HEK293 (cell line): ENCODE results near the gene DCHS2.

Source experiments
- CTCF ChIA-PET: fragments of 350-600 bp; formaldehyde crosslinking; extraction: SDS; loops from one replicate; lab custom pipeline; 2021; ENCODE audit warnings: antibody characterized with exemption; lab: Yijun Ruan, JAX
- POLR2A ChIA-PET: fragments of 300-600 bp; formaldehyde crosslinking; extraction: SDS; loops from one replicate; lab custom pipeline; 2020; ENCODE audit warnings: antibody characterized with exemption, inconsistent platforms; lab: Yijun Ruan, JAX
- H3K27ac ChIP-seq: fragments of 200-500 bp; sonication (Bioruptor generic); 2 replicates; pipeline ENCODE4 v1.5.1; 2014; ENCODE audit warnings: low read depth, low read length, control low read depth, inconsistent platforms; ENCODE audit errors: extremely low read depth
- H3K36me3 ChIP-seq, 2 experiments: fragments of 200-500 bp in 1 of 2; sonication (Bioruptor generic) in 1 of 2; 1 replicate in 1 of 2; 2 replicates in 1 of 2; pipeline ENCODE4 v1.5.1; 2014 to 2017; ENCODE audit warnings: inconsistent platforms in 2 of 2, low read length in 2 of 2; ENCODE audit not compliant: control insufficient read depth in 2 of 2, insufficient read depth in 1 of 2
- H3K4me1 ChIP-seq: fragments of 200-500 bp; sonication (Bioruptor generic); 2 replicates; pipeline ENCODE4 v1.5.1; 2014; ENCODE audit warnings: mild to moderate bottlenecking, low read length, inconsistent platforms; ENCODE audit not compliant: control insufficient read depth, insufficient read depth
- H3K4me3 ChIP-seq: 2 replicates; pipeline ENCODE4 v1.5.1; 2011; ENCODE audit warnings: low read depth, mild to moderate bottlenecking, control low read depth, low read length, moderate library complexity
- H3K9me3 ChIP-seq: fragments of 200-500 bp; sonication (Bioruptor generic); 2 replicates; pipeline ENCODE4 v1.5.1; 2014; ENCODE audit warnings: low read depth, low read length, inconsistent platforms; ENCODE audit not compliant: control insufficient read depth, insufficient read depth
- BCL11B ChIP-seq: fragments of 450-650 bp; formaldehyde crosslinking; IDR thresholded peaks from 2 replicates; pipeline ENCODE4 v1.5.1; 2016; ENCODE audit warnings: low read depth, missing biosample characterization, missing genetic modification characterization
- GLIS1 ChIP-seq: fragments of 450-650 bp; formaldehyde crosslinking; IDR thresholded peaks from 2 replicates; pipeline ENCODE4 v1.5.1; 2016; ENCODE audit warnings: missing biosample characterization, missing genetic modification characterization
- KLF16 ChIP-seq: fragments of 450-650 bp; formaldehyde crosslinking; IDR thresholded peaks from 2 replicates; pipeline ENCODE4 v1.5.1; 2017; ENCODE audit warnings: missing biosample characterization, missing genetic modification characterization
- KLF17 ChIP-seq: fragments of 450-650 bp; formaldehyde crosslinking; IDR thresholded peaks from 2 replicates; pipeline ENCODE4 v1.5.1; 2016; ENCODE audit warnings: missing biosample characterization, missing genetic modification characterization
- KLF7 ChIP-seq: fragments of 450-650 bp; formaldehyde crosslinking; IDR thresholded peaks from 2 replicates; pipeline ENCODE4 v1.5.1; 2016; ENCODE audit warnings: missing biosample characterization, missing genetic modification characterization, borderline replicate concordance
- REPIN1 ChIP-seq: fragments of 450-650 bp; formaldehyde crosslinking; IDR thresholded peaks from 2 replicates; pipeline ENCODE4 v1.5.1; 2017; ENCODE audit warnings: missing biosample characterization, missing genetic modification characterization, low read depth
- YY2 ChIP-seq: fragments of 450-650 bp; formaldehyde crosslinking; IDR thresholded peaks from 2 replicates; pipeline ENCODE4 v1.5.1; 2016; ENCODE audit warnings: missing biosample characterization, missing genetic modification characterization
- ZBTB10 ChIP-seq: fragments of 450-650 bp; formaldehyde crosslinking; IDR thresholded peaks from 2 replicates; pipeline ENCODE4 v1.5.1; 2016; ENCODE audit warnings: missing biosample characterization, missing genetic modification characterization
- ZBTB20 ChIP-seq: fragments of 450-650 bp; formaldehyde crosslinking; IDR thresholded peaks from 2 replicates; pipeline ENCODE4 v1.5.1; 2016; ENCODE audit warnings: missing biosample characterization, missing genetic modification characterization
- ZBTB21 ChIP-seq: fragments of 450-650 bp; formaldehyde crosslinking; IDR thresholded peaks from 2 replicates; pipeline ENCODE4 v1.5.1; 2017; ENCODE audit warnings: missing biosample characterization, missing genetic modification characterization
- ZBTB44 ChIP-seq: fragments of 450-650 bp; IDR thresholded peaks from 2 replicates; pipeline ENCODE4 v1.5.1; 2018; ENCODE audit warnings: missing biosample characterization, mild to moderate bottlenecking, missing genetic modification characterization
- ZFP69B ChIP-seq: fragments of 450-650 bp; formaldehyde crosslinking; IDR thresholded peaks from 2 replicates; pipeline ENCODE4 v1.5.1; 2016; ENCODE audit warnings: missing biosample characterization, missing genetic modification characterization
- ZIC2 ChIP-seq: fragments of 450-650 bp; formaldehyde crosslinking; IDR thresholded peaks from 2 replicates; pipeline ENCODE4 v1.5.1; 2016; ENCODE audit warnings: missing biosample characterization, missing genetic modification characterization
- ZNF138 ChIP-seq: fragments of 450-650 bp; formaldehyde crosslinking; IDR thresholded peaks from 2 replicates; pipeline ENCODE4 v1.5.1; 2016; ENCODE audit warnings: missing biosample characterization, missing genetic modification characterization, borderline replicate concordance
- ZNF157 ChIP-seq: fragments of 450-650 bp; formaldehyde crosslinking; IDR thresholded peaks from 2 replicates; pipeline ENCODE4 v1.5.1; 2016; ENCODE audit warnings: missing biosample characterization, missing genetic modification characterization
- ZNF175 ChIP-seq: fragments of 450-650 bp; formaldehyde crosslinking; IDR thresholded peaks from 2 replicates; pipeline ENCODE4 v1.5.1; 2016; ENCODE audit warnings: missing biosample characterization, missing genetic modification characterization
- ZNF2 ChIP-seq: fragments of 450-650 bp; formaldehyde crosslinking; IDR thresholded peaks from 2 replicates; pipeline ENCODE4 v1.5.1; 2016; ENCODE audit warnings: missing biosample characterization, missing genetic modification characterization
- ZNF221 ChIP-seq: fragments of 450-650 bp; formaldehyde crosslinking; IDR thresholded peaks from 2 replicates; pipeline ENCODE4 v1.5.1; 2017; ENCODE audit warnings: missing biosample characterization, missing genetic modification characterization, borderline replicate concordance
- ZNF239 ChIP-seq: fragments of 450-650 bp; formaldehyde crosslinking; IDR thresholded peaks from 2 replicates; pipeline ENCODE4 v1.5.1; 2016; ENCODE audit warnings: missing biosample characterization, missing genetic modification characterization
- ZNF248 ChIP-seq: fragments of 450-650 bp; formaldehyde crosslinking; IDR thresholded peaks from 2 replicates; pipeline ENCODE4 v1.5.1; 2017; ENCODE audit warnings: missing biosample characterization, missing genetic modification characterization
- ZNF335 ChIP-seq: fragments of 450-650 bp; formaldehyde crosslinking; conservative IDR thresholded peaks from 2 replicates; pipeline ENCODE4 v1.5.1; 2016; ENCODE audit warnings: missing biosample characterization, missing genetic modification characterization
- ZNF530 ChIP-seq: fragments of 450-650 bp; formaldehyde crosslinking; IDR thresholded peaks from 2 replicates; pipeline ENCODE4 v1.5.1; 2016; ENCODE audit warnings: low read depth, missing biosample characterization, missing genetic modification characterization
- ZNF555 ChIP-seq: fragments of 450-650 bp; formaldehyde crosslinking; conservative IDR thresholded peaks from 2 replicates; pipeline ENCODE4 v1.5.1; 2017; ENCODE audit warnings: missing biosample characterization, mild to moderate bottlenecking, missing genetic modification characterization, inconsistent platforms
- ZNF600 ChIP-seq: fragments of 450-650 bp; formaldehyde crosslinking; IDR thresholded peaks from 2 replicates; pipeline ENCODE4 v1.5.1; 2016; ENCODE audit warnings: missing biosample characterization, missing genetic modification characterization
- ZNF658 ChIP-seq: fragments of 450-650 bp; formaldehyde crosslinking; IDR thresholded peaks from 2 replicates; pipeline ENCODE4; 2016; ENCODE audit warnings: missing biosample characterization, missing genetic modification characterization
- ZNF664 ChIP-seq: fragments of 450-650 bp; formaldehyde crosslinking; IDR thresholded peaks from 2 replicates; pipeline ENCODE4 v1.5.1; 2016; ENCODE audit warnings: missing biosample characterization, missing genetic modification characterization
- ZNF76 ChIP-seq: fragments of 450-650 bp; formaldehyde crosslinking; IDR thresholded peaks from 2 replicates; pipeline ENCODE4; 2016; ENCODE audit warnings: low read depth, missing biosample characterization, missing genetic modification characterization, borderline replicate concordance
- TF ChIP-seq, protein P1 (sequence below): fragments of 450-650 bp; formaldehyde crosslinking; IDR thresholded peaks from 2 replicates; pipeline ENCODE4 v1.5.1; 2016; ENCODE audit warnings: missing biosample characterization, missing genetic modification characterization
- TF ChIP-seq, protein P2 (sequence below): fragments of 450-650 bp; formaldehyde crosslinking; IDR thresholded peaks from 2 replicates; pipeline ENCODE4 v1.5.1; 2016; ENCODE audit warnings: missing biosample characterization, missing genetic modification characterization
- TF ChIP-seq, protein P3 (sequence below): fragments of 450-650 bp; formaldehyde crosslinking; IDR thresholded peaks from 2 replicates; pipeline ENCODE4 v1.5.1; 2016; ENCODE audit warnings: missing biosample characterization, missing genetic modification characterization

DCHS2 gene

DNA sequence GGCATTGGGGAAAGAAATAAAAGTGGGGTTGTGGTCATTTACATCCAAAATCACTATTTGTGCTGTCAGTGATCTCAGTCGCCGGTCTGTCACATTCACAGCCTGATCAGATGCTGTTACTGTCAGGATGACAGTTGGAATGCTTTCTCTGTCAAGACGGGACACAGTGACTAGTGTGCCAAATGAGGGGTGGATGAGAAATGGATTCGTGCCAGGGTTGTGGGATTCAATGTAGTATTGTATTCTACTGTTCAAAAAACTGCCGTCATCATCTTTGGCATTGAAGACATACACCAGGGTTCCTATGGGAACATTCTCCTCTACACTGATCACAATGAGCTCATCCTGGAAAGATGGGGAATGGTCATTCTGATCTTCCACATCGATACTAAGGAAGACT is 171.1 kb downstream of the DCHS2 start:
- CTCF ChIA-PET: no interaction called here
- Histone ChIP-seq H3K27ac (no peak overlapping the region), H3K4me3 (no peak overlapping the region)
- no peak for TF ChIP-seq ZNF157 (tag by site-specific recombination)
- TF ChIP-seq ZNF658 (tag by site-specific recombination): no peak
- no peak for TF ChIP-seq ZBTB21 (tag by site-specific recombination)
- TF ChIP-seq ZFP69B (tag by site-specific recombination): no peak
- TF ChIP-seq KLF16: no peak
- TF ChIP-seq ZNF221: no peak
- TF ChIP-seq, protein P1, sequence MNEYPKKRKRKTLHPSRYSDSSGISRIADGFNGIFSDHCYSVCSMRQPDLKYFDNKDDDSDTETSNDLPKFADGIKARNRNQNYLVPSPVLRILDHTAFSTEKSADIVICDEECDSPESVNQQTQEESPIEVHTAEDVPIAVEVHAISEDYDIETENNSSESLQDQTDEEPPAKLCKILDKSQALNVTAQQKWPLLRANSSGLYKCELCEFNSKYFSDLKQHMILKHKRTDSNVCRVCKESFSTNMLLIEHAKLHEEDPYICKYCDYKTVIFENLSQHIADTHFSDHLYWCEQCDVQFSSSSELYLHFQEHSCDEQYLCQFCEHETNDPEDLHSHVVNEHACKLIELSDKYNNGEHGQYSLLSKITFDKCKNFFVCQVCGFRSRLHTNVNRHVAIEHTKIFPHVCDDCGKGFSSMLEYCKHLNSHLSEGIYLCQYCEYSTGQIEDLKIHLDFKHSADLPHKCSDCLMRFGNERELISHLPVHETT (tag by site-specific recombination): no peak
- no peak for TF ChIP-seq ZNF138 (tag by site-specific recombination)
- no peak for TF ChIP-seq ZBTB44 (tag by site-specific recombination)
- no peak for TF ChIP-seq ZNF239 (tag by site-specific recombination)
- no peak for TF ChIP-seq ZNF335 (tag by site-specific recombination)
- no peak for TF ChIP-seq ZNF175 (tag by site-specific recombination)
- TF ChIP-seq ZBTB10 (tag by site-specific recombination): no peak
- TF ChIP-seq ZNF2 (tag by site-specific recombination): no peak
- TF ChIP-seq ZNF76 (tag by site-specific recombination): no peak
- no peak for TF ChIP-seq BCL11B
- TF ChIP-seq ZNF248 (tag by site-specific recombination): no peak
- TF ChIP-seq, all 188 proteins: peak for 0
- Histone ChIP-seq H3K36me3 (no peaks in the 10 kb centered on the region), H3K4me1 (no peaks in the 10 kb centered on the region), H3K9me3 (no peaks in the 10 kb centered on the region)
- POLR2A ChIA-PET: no interaction called here

GRCh38 chr4:154319736-154320135 is 171.9 kb downstream of the DCHS2 start:
- Histone ChIP-seq H3K4me3 (no peak overlapping the region), H3K36me3 (no peaks in the 10 kb centered on the region), H3K27ac (no peak overlapping the region), H3K4me1 (no peaks in the 10 kb centered on the region), H3K9me3 (no peaks in the 10 kb centered on the region)
- CTCF ChIA-PET: no interaction called here
- POLR2A ChIA-PET: no interaction called here
- TF ChIP-seq, protein P2, sequence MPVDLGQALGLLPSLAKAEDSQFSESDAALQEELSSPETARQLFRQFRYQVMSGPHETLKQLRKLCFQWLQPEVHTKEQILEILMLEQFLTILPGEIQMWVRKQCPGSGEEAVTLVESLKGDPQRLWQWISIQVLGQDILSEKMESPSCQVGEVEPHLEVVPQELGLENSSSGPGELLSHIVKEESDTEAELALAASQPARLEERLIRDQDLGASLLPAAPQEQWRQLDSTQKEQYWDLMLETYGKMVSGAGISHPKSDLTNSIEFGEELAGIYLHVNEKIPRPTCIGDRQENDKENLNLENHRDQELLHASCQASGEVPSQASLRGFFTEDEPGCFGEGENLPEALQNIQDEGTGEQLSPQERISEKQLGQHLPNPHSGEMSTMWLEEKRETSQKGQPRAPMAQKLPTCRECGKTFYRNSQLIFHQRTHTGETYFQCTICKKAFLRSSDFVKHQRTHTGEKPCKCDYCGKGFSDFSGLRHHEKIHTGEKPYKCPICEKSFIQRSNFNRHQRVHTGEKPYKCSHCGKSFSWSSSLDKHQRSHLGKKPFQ (tag by site-specific recombination): no peak
- no peak for TF ChIP-seq ZNF664 (tag by site-specific recombination)
- no peak for TF ChIP-seq ZNF600 (tag by site-specific recombination)
- TF ChIP-seq KLF17 (tag by site-specific recombination): no peak
- TF ChIP-seq ZBTB20 (tag by site-specific recombination): no peak
- no peak for TF ChIP-seq ZNF555 (tag by site-specific recombination)
- no peak for TF ChIP-seq YY2 (tag by site-specific recombination)
- TF ChIP-seq GLIS1: no peak
- no peak for TF ChIP-seq REPIN1 (tag by site-specific recombination)
- no peak for TF ChIP-seq ZNF530 (tag by site-specific recombination)
- no peak for TF ChIP-seq KLF7 (tag by site-specific recombination)
- TF ChIP-seq ZNF335 (tag by site-specific recombination): no peak
- TF ChIP-seq, protein P3, sequence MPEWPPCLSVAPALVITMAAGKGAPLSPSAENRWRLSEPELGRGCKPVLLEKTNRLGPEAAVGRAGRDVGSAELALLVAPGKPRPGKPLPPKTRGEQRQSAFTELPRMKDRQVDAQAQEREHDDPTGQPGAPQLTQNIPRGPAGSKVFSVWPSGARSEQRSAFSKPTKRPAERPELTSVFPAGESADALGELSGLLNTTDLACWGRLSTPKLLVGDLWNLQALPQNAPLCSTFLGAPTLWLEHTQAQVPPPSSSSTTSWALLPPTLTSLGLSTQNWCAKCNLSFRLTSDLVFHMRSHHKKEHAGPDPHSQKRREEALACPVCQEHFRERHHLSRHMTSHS (tag by site-specific recombination): no peak
- TF ChIP-seq ZIC2: no peak
